DMS53 (cell line): ENCODE measurements around the gene ZDHHC21.
A peak's percentile ranks its signal among the peaks of the same experiment; 100 is the strongest.

ENCODE experiments used
- DNase-seq: peaks from one replicate; lab custom pipeline; 2025; lab: John Stamatoyannopoulos, UW

The ZDHHC21 gene

DNA sequence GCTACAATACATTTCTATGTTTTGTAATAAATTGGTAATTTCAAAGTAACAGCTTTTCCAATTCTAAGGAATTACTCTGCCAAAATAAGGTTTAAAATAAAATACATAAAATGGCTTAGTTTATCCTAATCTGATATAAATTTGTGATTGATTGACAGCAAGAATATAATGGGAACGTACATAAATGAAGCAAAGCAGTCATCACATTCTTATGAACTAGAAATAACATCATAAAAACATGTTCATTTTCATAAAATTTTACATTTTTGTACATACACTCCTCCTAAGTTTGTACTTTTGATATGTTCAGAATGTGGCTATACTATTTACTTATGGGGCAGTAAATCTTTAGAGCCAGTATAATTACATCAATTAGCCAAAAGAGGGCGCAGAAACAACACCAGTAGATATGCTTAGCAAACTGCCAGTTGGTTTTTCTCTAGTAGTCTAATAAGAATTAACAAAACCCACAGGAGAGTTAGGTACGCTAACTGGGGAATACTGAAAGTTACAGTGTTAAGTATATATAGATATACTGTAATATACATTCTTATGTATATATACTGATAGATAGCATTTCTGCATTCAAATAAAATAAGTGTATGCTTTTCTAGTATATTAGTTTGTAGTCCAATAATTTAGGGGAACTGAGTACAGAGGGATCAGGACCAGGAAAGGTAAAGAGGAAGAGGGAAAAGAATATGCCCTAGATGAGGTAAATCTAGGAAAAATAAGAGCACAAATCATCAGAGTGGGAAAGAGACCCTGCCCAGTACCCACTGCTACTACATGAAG is 76.8 kb downstream of the ZDHHC21 start:
- peak; percentile 48 for DNase-seq

DNA sequence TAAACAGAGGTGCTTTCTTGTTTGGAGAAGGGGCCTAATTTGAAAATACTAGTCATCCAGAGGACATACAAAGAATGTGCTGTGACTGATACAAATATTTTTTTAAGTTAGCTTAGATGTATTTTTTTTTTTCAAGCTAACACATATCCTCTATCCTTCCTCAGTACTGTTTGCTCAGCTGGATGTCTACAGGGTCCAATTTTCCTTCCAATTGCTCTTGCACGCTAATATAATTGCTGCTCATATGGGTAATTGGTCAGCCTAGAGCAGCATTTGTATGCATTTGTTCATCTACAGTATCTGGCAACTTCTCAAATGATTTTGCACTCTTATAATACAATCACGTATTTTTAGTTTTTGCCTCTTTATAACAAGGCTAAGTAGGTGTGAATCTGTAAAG is 84.7 kb downstream of the ZDHHC21 start:
- peak; percentile 35 for DNase-seq

DNA sequence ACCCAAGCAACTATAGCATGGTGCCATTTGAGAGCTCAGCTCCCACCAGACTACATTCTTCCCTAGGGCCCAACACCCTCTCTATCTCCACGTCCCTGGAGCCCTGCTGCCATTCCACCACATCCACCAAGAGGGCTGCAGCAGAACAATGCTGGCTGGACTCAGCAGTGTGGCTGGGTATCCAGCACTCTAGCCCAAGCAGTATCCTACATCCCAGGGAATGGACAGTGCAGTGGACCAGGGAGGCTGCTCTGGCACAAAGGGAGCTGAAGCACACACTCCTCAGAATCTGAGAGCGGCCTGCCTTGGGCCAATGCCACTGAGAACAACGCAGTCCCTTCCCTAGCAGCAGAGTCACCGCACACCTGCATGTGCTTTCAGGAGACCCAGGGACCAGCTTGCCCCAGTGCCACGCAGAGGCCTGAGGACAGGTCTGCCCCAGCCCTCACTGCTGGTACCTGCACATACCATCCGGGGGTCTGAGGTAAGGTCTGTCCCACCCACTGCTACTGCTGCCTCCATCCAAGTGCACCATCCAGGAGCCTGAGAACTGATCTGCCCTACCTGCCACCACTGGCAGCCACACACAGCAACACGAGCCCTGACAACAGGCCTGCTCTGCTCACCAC is 95.9 kb downstream of the ZDHHC21 start:
- DNase-seq = no peak

DNA sequence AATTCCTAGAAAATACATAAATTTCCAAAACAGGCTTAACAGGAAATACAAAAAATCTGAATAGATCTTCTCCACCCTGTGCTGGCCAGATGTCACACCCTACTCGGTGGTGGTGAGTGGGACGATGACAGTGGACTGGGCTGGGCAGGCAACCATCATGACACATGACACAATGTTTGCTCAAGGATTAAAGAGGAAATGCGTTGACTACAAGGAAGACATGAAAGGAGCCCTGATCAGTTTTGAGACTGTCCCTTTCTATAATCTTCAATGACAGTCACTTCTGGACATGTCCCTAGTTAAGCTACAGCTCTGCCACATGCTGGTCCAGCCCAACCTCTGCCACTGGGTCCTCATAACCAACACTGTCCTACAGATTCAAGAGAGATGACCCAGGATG is 99.8 kb downstream of the ZDHHC21 start:
- peak; percentile 74 for DNase-seq

DNA sequence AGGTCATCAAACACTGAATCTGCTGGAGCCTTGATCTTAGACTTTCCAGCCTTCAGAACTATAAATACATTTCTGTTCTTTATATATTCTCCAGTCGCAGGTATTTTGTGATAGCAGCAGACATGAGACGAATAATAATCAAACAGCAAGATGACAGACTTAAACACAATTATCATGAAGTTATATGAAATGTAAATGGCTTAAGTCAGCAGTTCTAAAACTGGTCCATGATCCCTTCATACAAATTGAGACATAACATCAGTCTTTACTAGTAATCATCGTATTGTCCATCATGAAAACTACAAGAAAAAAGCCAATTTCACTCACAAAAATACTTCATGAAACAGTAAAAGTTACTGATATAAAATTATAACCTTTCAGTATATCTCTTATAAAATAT is 101.8 kb downstream of the ZDHHC21 start:
- no peak for DNase-seq

DNA sequence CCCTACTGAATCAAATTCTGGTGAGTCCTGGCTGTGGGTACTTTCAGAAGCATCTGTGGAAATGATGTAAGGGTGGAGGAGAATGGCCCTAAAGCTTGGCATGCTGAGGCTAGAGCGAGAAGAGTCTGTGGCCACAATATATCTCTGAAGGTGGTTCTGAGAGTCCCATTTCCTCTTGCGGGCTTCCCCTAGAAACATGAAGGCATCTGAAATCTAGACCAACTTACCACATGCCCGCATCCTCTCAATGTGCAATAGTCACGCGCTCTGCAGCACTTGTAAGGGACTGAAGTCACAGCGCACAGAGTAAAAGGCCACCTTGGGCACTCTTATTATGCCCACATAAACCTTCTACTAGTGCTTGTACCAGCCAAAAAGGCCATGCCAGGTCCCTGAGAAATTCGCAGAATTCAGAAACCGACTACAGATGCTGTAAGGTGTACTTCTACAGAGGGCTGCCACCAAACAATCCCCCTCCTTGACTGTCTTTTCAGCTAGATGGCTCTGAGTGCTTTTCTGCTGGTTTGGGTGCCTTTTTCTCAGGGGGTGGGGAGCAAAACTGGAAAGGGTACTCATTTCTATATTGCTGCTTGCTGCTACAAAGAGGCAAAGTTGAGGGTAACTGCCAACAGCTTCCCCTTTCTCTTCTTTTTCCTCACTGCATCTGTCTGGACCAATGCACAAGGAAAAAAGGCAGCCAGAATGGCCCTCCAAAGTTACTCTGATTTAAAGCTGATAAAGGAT is 107.3 kb downstream of the ZDHHC21 start:
- no peak for DNase-seq

DNA sequence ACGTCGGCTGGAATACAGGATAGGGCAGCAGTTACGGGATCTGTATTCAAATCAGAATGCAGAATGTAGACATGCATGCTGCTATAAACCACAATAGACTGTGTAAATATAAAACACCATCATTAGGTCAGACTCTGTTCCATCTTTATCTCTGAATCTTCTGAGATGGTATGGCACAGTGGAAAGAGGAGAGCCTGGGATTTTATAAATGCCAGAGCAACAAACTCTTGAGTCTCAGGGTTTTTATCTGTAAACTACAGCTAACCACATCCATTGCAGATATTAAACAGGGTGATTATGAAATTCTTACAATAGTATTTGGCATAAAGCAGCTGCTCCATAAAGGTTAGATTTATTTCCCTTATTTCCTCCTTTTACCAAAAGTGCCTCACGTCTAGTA is 108.7 kb downstream of the ZDHHC21 start:
- DNase-seq = peak; percentile 1

DNA sequence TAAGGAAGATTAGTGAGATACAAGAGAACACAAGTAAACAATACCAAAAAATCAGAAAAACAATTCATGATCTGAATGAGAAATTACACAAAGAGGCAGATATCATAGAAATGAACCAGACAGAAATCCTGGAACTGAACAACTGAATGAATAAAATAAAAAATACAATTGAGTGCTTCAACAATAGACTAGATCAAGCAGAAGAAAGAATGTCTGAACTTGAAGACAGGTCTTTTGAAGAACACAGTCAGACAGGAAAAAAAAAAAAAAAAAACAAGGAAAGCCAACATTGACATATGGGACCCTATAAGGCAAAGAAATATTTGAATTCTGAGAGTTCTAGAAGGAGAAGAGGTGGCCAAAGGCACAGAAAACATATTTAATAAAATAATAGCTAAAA is 115.2 kb downstream of the ZDHHC21 start:
- DNase-seq = no peak

DNA sequence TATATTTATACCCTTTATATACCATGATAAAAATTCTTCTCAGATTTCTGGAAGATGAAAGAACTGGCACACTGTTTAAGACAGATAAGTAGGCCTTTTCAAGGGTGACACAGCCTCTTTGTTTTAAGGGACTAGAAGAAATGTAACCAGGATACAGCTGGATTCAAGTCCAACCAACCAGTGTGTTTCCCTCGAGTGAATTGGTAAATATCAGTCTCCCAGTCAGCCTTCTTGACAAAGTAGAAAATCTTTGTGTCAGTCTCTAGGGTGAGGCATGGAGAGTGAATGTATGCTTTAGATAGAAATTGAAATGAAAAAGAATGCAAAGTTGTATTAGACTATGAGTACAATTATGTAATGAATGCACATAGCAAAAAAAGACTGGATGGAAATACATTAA is 119.1 kb downstream of the ZDHHC21 start:
- DNase-seq = no peak

DNA sequence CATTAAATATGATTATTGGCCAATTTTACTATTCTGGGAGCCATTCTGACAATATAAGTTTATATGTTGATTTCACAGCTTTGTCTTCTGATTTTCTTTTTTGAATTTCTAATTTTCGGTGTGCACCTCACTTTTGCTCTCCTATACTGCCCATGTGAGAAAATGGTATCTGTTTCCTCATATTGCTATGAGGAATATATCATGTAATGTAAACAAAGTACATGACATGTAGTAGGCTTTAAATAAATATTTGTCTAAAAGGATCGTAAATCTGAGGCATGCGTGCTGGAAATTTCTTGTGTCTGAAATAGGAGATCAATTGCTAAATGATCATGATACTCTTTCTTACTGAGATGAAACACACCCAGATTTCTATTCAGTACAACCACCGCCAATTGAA is 119.9 kb downstream of the ZDHHC21 start:
- peak; percentile 41 for DNase-seq

DNA sequence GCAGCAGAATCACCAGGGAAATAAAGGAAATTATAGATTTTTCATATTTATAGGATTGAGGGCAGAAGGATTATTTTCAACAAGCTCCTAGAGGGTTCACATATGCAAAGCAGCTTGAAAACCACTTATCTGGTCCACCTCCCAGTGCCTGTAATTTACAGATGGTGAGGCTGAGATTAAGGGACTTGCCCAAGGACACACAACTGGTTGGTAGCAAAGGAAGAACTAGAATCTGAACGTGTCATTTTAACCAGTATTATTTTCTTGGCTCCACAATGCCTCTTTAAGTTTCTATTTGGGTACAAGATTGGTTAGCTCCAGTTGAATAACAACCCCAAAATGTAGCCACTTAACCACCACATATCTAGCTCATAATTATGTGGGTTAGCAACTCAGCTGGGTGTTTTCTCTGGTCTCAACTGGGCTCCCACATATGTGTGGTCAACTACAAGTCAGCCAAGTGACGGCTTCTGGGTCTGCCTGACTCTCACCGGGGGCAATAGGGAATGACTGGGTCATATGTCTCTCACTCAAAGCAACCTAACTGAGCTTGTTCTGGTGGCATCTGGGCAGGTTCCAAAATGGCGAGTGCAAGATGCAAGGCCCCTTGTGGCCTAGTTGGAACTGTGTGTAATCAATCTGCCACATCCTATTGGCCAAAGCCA is 127.7 kb downstream of the ZDHHC21 start:
- DNase-seq = no peak

DNA sequence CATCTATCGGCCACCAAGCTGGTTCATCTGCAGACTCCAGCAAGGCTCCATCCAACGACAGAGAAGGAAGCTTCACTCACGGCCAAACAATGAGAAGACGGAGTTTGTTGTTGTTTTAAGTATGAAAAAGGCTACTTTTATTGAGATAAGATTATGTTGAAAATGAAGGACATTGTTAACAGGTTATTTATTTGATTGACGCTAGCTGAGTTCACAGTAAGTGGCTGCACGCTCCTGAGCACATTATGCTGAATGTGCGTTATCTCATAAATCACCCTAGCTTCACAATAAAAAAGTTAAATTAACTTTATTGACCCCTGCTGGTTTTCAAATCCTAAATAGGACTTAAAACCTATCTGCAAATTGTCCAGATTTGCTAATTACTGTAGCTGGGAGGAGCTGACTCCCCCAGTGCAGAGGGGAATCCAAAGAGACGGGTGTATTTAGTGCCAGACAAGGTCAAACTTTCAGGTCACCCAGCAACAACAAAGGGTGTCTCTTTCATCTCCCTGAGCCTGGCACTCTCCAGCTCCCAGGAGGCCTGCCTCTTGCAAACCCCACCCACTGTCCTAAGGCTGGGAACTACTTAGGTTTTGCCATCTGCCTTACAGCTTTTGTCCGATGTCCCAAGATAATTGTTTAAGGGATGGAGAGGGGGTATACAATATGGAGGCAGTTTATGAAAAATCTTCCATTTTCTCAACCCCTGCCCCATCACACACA is 129.2 kb downstream of the ZDHHC21 start:
- DNase-seq = no peak

DNA sequence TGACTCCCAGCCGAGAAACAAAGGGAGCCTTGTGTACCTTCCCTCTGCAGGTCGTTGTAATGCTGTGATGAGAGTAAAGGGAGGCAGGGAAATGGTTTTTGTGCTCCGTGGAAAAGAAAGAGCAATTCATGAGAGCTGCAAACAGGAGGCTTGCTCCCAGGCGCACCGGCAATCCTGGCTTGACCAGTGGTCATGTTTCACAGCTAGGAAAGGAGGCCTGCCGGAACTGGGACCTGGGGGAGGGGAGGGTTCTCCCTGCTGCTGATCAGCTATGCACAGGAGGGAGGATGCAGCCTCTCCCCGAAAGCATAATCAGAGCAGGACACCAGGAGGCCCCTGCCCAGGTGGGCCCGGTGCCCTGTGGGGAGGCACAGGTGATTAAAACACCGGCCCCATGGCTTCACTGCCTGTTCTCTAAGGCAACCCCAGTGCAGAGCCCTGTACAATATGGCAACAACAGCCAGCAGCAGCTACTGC is 131.3 kb downstream of the ZDHHC21 start:
- no peak for DNase-seq
